GM12878 (cell line): ENCODE measurements around the gene JUN. TPM values are rescaled to one million over a fixed set of nuclear protein-coding genes. Genes with fewer than 3 reads are reported as not detected.
A peak's percentile ranks its signal among the peaks of the same experiment; 100 is the strongest.

ENCODE experiments used
- BHLHE40 ChIP-seq, 2 experiments: fragments of 450-650 bp in 1 of 2; IDR thresholded peaks; 2 replicates each; pipeline ENCODE4 v1.6.1; 2011 to 2017; ENCODE audit warnings: low read depth in 2 of 2, borderline replicate concordance in 1 of 2, improper control_type of control experiment in 1 of 2, low read length in 1 of 2, mild to moderate bottlenecking in 1 of 2
- CREB1 ChIP-seq: IDR thresholded peaks from 2 replicates; pipeline ENCODE4 v1.6.1; 2012; ENCODE audit warnings: low read depth, mild to moderate bottlenecking, inconsistent platforms
- CTCF ChIP-seq, 3 experiments: IDR thresholded peaks in 2 of 3; conservative IDR thresholded peaks in 1 of 3; 2 replicates each; pipeline ENCODE4 v1.5.1; 2011; ENCODE audit warnings: low read depth in 3 of 3, low read length in 3 of 3, mild to moderate bottlenecking in 3 of 3, control low read depth in 2 of 3, moderate library complexity in 2 of 3, inconsistent platforms in 1 of 3, mixed read lengths in 1 of 3; ENCODE audit not compliant: control insufficient read depth in 2 of 3, insufficient read depth in 1 of 3; ENCODE audit errors: extremely low read depth in 1 of 3
- IRF3 ChIP-seq: fragments of 450-650 bp; IDR thresholded peaks from 2 replicates; pipeline ENCODE4 v1.6.1; 2014; ENCODE audit warnings: mild to moderate bottlenecking
- KLF5 ChIP-seq: fragments of 450-650 bp; IDR thresholded peaks from 2 replicates; pipeline ENCODE4 v1.6.1; 2014; ENCODE audit warnings: mild to moderate bottlenecking; ENCODE audit not compliant: partially characterized antibody
- MEF2A ChIP-seq: IDR thresholded peaks from 2 replicates; pipeline ENCODE4 v1.6.1; 2011; ENCODE audit warnings: low read depth, mild to moderate bottlenecking, low read length, moderate library complexity; ENCODE audit not compliant: insufficient read depth
- NBN ChIP-seq: fragments of 450-650 bp; IDR thresholded peaks from 2 replicates; pipeline ENCODE4 v1.6.1; 2016
- PML ChIP-seq: IDR thresholded peaks from 2 replicates; pipeline ENCODE4 v1.6.1; 2012; ENCODE audit warnings: low read length, inconsistent platforms
- SP1 ChIP-seq: IDR thresholded peaks from one replicate; pipeline ENCODE4 v1.6.1; 2011; ENCODE audit warnings: low read depth, low read length
- SREBF2 ChIP-seq: IDR thresholded peaks from 2 replicates; pipeline ENCODE4 v1.6.1; 2012; ENCODE audit warnings: mild to moderate bottlenecking, low read length
- SUPT20H ChIP-seq: IDR thresholded peaks from 2 replicates; pipeline ENCODE4 v1.6.1; 2011; ENCODE audit warnings: low read depth, mild to moderate bottlenecking, low read length, moderate library complexity, borderline replicate concordance; ENCODE audit not compliant: control insufficient read depth
- TCF12 ChIP-seq: IDR thresholded peaks from 2 replicates; pipeline ENCODE4 v1.6.1; 2011; ENCODE audit warnings: low read depth, mild to moderate bottlenecking, low read length
- polyA plus RNA-seq, 11 experiments: library from polyadenylated mRNA; depleted of rRNA in 4 of 11; unstranded in 6 of 11; stranded (reverse) in 5 of 11; fragments of >200 nt; fragmentation: Nextera tagmentation in 4 of 11; fragmentation: Illumina TruSeq in 1 of 11; extraction: Ambion mirVana in 4 of 11; extraction: Trizol in 1 of 11; gene quantifications; 1 replicate in 1 of 11; 2 replicates in 10 of 11; pipeline versions ENCODE4 v1.2.1 to v1.2.3, GENCODE V29; 2011 to 2016; ENCODE audit warnings: inconsistent platforms in 2 of 11, missing spikeins in 2 of 11, low read depth in 1 of 11
- total RNA-seq, 4 experiments: library from RNA; depleted of rRNA in 3 of 4; stranded (reverse); fragments of >200 nt in 3 of 4; fragmentation: Illumina TruSeq in 1 of 4; extraction: Trizol in 1 of 4; gene quantifications; 2 replicates each; pipeline versions ENCODE4 v1.2.1 to v1.2.3, GENCODE V29; 2013 to 2021
- TF ChIP-seq, protein P1 (sequence below): fragments of 450-650 bp; IDR thresholded peaks from 2 replicates; pipeline ENCODE4 v1.6.1; 2017; ENCODE audit warnings: low read depth, mild to moderate bottlenecking, moderate library complexity
- TF ChIP-seq, protein P2 (sequence below): fragments of 150-350 bp; IDR thresholded peaks from 2 replicates; pipeline ENCODE4 v1.6.1; 2016; ENCODE audit warnings: low read depth, low read length
- TF ChIP-seq, protein P3 (sequence below): IDR thresholded peaks from 2 replicates; pipeline ENCODE4 v1.6.1; 2012; ENCODE audit warnings: improper control_type of control experiment, low read depth, low read length; ENCODE audit not compliant: insufficient replicate concordance

JUN gene
- total and polyA plus RNA-seq, 10 of the 15 experiments (the other 5 are each of a cell fraction or from before 2014, with no cell fraction given), result 0.18 to 8.4 (median 2.8) TPM

GRCh38 chr1:58783993-58784757 lies at the start of gene JUN (continued):
- TF ChIP-seq CTCF (IDR thresholded peaks at IDR 0.05 in 2 of 3, conservative IDR thresholded peaks at IDR 0.05 in 1 of 3; ENCODE audit: control insufficient read depth in 2 of 3, extremely low read depth in 1 of 3, insufficient read depth in 1 of 3, low read depth in 3 of 3, low read length in 3 of 3), result 0 out of 6 replicates have a peak, but pooled peaks of 1 of the 3 experiments have one; percentile 1
- 0 out of 2 replicates have a peak, but pooled peaks have one; percentile 38 for TF ChIP-seq IRF3
- TF ChIP-seq, protein P1, sequence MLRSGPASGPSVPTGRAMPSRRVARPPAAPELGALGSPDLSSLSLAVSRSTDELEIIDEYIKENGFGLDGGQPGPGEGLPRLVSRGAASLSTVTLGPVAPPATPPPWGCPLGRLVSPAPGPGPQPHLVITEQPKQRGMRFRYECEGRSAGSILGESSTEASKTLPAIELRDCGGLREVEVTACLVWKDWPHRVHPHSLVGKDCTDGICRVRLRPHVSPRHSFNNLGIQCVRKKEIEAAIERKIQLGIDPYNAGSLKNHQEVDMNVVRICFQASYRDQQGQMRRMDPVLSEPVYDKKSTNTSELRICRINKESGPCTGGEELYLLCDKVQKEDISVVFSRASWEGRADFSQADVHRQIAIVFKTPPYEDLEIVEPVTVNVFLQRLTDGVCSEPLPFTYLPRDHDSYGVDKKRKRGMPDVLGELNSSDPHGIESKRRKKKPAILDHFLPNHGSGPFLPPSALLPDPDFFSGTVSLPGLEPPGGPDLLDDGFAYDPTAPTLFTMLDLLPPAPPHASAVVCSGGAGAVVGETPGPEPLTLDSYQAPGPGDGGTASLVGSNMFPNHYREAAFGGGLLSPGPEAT, result 0 out of 2 replicates have a peak, but pooled peaks have one; percentile 21
- TF ChIP-seq TCF12, result peak; percentile 71; the same call in 1 of the 2 replicates
- TF ChIP-seq PML, result peak; percentile 98; the same call in 1 of the 2 replicates
- TF ChIP-seq, protein P2, sequence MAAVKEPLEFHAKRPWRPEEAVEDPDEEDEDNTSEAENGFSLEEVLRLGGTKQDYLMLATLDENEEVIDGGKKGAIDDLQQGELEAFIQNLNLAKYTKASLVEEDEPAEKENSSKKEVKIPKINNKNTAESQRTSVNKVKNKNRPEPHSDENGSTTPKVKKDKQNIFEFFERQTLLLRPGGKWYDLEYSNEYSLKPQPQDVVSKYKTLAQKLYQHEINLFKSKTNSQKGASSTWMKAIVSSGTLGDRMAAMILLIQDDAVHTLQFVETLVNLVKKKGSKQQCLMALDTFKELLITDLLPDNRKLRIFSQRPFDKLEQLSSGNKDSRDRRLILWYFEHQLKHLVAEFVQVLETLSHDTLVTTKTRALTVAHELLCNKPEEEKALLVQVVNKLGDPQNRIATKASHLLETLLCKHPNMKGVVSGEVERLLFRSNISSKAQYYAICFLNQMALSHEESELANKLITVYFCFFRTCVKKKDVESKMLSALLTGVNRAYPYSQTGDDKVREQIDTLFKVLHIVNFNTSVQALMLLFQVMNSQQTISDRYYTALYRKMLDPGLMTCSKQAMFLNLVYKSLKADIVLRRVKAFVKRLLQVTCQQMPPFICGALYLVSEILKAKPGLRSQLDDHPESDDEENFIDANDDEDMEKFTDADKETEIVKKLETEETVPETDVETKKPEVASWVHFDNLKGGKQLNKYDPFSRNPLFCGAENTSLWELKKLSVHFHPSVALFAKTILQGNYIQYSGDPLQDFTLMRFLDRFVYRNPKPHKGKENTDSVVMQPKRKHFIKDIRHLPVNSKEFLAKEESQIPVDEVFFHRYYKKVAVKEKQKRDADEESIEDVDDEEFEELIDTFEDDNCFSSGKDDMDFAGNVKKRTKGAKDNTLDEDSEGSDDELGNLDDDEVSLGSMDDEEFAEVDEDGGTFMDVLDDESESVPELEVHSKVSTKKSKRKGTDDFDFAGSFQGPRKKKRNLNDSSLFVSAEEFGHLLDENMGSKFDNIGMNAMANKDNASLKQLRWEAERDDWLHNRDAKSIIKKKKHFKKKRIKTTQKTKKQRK, result no peak
- TF ChIP-seq CREB1, result peak; percentile 83
- TF ChIP-seq KLF5, result no peak
- TF ChIP-seq MEF2A, result peak; percentile 99
- peak; percentile 78 for TF ChIP-seq SP1
- TF ChIP-seq NBN, result peak; percentile 80
- TF ChIP-seq SREBF2, result peak; percentile 11; the same call in 1 of the 2 replicates
- TF ChIP-seq BHLHE40 (IDR thresholded peaks at IDR 0.05; ENCODE audit: borderline replicate concordance in 1 of 2, low read depth in 2 of 2, low read length in 1 of 2), result peak; percentile 78 to 87
- no peak for TF ChIP-seq SUPT20H
- TF ChIP-seq, protein P3, sequence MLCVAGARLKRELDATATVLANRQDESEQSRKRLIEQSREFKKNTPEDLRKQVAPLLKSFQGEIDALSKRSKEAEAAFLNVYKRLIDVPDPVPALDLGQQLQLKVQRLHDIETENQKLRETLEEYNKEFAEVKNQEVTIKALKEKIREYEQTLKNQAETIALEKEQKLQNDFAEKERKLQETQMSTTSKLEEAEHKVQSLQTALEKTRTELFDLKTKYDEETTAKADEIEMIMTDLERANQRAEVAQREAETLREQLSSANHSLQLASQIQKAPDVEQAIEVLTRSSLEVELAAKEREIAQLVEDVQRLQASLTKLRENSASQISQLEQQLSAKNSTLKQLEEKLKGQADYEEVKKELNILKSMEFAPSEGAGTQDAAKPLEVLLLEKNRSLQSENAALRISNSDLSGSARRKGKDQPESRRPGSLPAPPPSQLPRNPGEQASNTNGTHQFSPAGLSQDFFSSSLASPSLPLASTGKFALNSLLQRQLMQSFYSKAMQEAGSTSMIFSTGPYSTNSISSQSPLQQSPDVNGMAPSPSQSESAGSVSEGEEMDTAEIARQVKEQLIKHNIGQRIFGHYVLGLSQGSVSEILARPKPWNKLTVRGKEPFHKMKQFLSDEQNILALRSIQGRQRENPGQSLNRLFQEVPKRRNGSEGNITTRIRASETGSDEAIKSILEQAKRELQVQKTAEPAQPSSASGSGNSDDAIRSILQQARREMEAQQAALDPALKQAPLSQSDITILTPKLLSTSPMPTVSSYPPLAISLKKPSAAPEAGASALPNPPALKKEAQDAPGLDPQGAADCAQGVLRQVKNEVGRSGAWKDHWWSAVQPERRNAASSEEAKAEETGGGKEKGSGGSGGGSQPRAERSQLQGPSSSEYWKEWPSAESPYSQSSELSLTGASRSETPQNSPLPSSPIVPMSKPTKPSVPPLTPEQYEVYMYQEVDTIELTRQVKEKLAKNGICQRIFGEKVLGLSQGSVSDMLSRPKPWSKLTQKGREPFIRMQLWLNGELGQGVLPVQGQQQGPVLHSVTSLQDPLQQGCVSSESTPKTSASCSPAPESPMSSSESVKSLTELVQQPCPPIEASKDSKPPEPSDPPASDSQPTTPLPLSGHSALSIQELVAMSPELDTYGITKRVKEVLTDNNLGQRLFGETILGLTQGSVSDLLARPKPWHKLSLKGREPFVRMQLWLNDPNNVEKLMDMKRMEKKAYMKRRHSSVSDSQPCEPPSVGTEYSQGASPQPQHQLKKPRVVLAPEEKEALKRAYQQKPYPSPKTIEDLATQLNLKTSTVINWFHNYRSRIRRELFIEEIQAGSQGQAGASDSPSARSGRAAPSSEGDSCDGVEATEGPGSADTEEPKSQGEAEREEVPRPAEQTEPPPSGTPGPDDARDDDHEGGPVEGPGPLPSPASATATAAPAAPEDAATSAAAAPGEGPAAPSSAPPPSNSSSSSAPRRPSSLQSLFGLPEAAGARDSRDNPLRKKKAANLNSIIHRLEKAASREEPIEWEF, result peak; percentile 14
